Neural cell (in vitro differentiated cells): ENCODE results near the gene PCLAF.

Experiments
- EP300 ChIP-seq: fragments of 450-650 bp; conservative IDR thresholded peaks from 2 replicates; pipeline ENCODE4 v1.6.1; 2014; ENCODE audit warnings: antibody characterized with exemption, mild to moderate bottlenecking, moderate library complexity; ENCODE audit not compliant: poor library complexity, severe bottlenecking
- SMC3 ChIP-seq: fragments of 450-650 bp; conservative IDR thresholded peaks from 2 replicates; pipeline ENCODE4 v1.6.1; 2014; ENCODE audit warnings: antibody characterized with exemption, mild to moderate bottlenecking, moderate library complexity; ENCODE audit not compliant: poor library complexity
- TF ChIP-seq, protein P1 (sequence below): fragments of 450-650 bp; IDR thresholded peaks from 2 replicates; pipeline ENCODE4 v1.5.1; 2014; ENCODE audit warnings: antibody characterized with exemption, mild to moderate bottlenecking, moderate library complexity; ENCODE audit not compliant: poor library complexity, severe bottlenecking

DNA sequence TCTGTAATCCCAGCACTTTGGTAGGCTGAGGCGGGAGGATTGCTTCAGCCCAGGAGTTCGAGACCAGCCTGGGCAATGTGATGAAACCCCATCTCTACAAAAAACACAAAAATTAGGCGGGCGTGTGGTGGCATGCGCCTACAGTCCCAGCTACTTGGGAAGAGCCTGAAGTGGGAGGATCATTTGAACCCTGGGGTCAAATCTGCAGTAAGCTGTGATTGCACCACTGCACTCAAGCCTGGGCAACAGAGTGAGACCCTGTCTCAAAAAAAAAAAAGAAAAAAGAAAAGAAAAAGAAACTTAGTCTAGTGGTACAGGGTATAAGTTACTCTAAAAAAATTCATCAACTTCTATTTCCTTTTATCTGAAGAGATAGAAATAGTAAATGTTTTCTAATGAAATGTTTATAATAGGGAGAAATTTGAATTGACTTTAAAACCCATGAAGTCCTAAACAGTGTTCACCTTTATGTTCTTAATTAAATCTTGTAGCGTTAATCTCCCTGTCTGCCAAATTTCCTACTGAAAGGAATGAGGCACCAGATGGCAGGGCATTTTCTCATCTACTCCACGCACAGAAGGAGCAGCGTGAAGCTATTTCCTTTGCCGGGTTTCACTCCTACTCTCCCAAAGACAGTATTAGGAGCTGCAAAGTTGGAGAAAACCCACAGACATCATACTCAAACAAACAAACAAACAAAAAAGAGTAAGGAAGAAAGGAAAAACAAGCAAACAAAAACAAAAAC, 1.9 kb downstream of the PCLAF start:
- no peak for TF ChIP-seq SMC3
- TF ChIP-seq, protein P1, sequence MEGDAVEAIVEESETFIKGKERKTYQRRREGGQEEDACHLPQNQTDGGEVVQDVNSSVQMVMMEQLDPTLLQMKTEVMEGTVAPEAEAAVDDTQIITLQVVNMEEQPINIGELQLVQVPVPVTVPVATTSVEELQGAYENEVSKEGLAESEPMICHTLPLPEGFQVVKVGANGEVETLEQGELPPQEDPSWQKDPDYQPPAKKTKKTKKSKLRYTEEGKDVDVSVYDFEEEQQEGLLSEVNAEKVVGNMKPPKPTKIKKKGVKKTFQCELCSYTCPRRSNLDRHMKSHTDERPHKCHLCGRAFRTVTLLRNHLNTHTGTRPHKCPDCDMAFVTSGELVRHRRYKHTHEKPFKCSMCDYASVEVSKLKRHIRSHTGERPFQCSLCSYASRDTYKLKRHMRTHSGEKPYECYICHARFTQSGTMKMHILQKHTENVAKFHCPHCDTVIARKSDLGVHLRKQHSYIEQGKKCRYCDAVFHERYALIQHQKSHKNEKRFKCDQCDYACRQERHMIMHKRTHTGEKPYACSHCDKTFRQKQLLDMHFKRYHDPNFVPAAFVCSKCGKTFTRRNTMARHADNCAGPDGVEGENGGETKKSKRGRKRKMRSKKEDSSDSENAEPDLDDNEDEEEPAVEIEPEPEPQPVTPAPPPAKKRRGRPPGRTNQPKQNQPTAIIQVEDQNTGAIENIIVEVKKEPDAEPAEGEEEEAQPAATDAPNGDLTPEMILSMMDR: no peak
- no peak for TF ChIP-seq EP300
